H9 (cell line): ENCODE measurements around the gene TPRX1. TPM values are rescaled to one million over a fixed set of nuclear protein-coding genes. Genes with fewer than 3 reads are reported as not detected.
A peak's percentile ranks its signal among the peaks of the same experiment; 100 is the strongest.

Experiments used
- DNase-seq: peaks from one replicate; pipeline ENCODE4 v3.0.0-alpha.2; 2017
- H2AFZ ChIP-seq: one replicate; pipeline ENCODE4 v1.6.1; 2013; ENCODE audit warnings: mild to moderate bottlenecking, low read length, control low read depth, moderate library complexity
- H2AK5ac ChIP-seq: 2 replicates; pipeline ENCODE4 v1.6.1; 2013; ENCODE audit warnings: low read length, control low read depth, mixed read lengths; ENCODE audit not compliant: insufficient read length
- H2BK120ac ChIP-seq: one replicate; pipeline ENCODE4 v1.6.1; 2013; ENCODE audit warnings: low read depth, mild to moderate bottlenecking, low read length, control low read depth, inconsistent platforms; ENCODE audit not compliant: poor library complexity, severe bottlenecking
- H2BK12ac ChIP-seq: 2 replicates; pipeline ENCODE4 v1.6.1; 2013; ENCODE audit warnings: low read length, control low read depth, mixed read lengths, low read depth; ENCODE audit not compliant: insufficient read length
- H2BK15ac ChIP-seq: 2 replicates; pipeline ENCODE4 v1.6.1; 2013; ENCODE audit warnings: low read depth, low read length, control low read depth
- H2BK20ac ChIP-seq: one replicate; pipeline ENCODE4 v1.6.1; 2013; ENCODE audit warnings: low read depth, mild to moderate bottlenecking, low read length, control low read depth, inconsistent platforms; ENCODE audit not compliant: poor library complexity, severe bottlenecking
- H2BK5ac ChIP-seq: 2 replicates; pipeline ENCODE4 v1.6.1; 2013; ENCODE audit warnings: low read length, control low read depth, mixed read lengths; ENCODE audit not compliant: insufficient read length
- H3K14ac ChIP-seq: 2 replicates; pipeline ENCODE4 v1.6.1; 2013; ENCODE audit warnings: low read length, control low read depth; ENCODE audit not compliant: insufficient read depth
- H3K18ac ChIP-seq: 2 replicates; pipeline ENCODE4 v1.6.1; 2013; ENCODE audit warnings: low read depth, mild to moderate bottlenecking, mixed read lengths, low read length, control low read depth; ENCODE audit not compliant: insufficient read length
- H3K23ac ChIP-seq: 2 replicates; pipeline ENCODE4 v1.6.1; 2013; ENCODE audit warnings: low read length, control low read depth, mixed read lengths, low read depth; ENCODE audit not compliant: insufficient read length
- H3K23me2 ChIP-seq: 2 replicates; pipeline ENCODE4 v1.6.1; 2013; ENCODE audit warnings: low read depth, mild to moderate bottlenecking, mixed read lengths, low read length, control low read depth; ENCODE audit not compliant: insufficient read length, poor library complexity, severe bottlenecking
- H3K27ac ChIP-seq: 2 replicates; pipeline ENCODE4 v1.5.1; 2013; ENCODE audit warnings: low read length, control low read depth, mixed read lengths, low read depth; ENCODE audit not compliant: insufficient read length
- H3K27me3 ChIP-seq: 2 replicates; pipeline ENCODE4 v1.6.1; 2013; ENCODE audit warnings: low read length, control low read depth, inconsistent platforms; ENCODE audit not compliant: insufficient read depth
- H3K4ac ChIP-seq: 2 replicates; pipeline ENCODE4 v1.6.1; 2013; ENCODE audit warnings: low read depth, mild to moderate bottlenecking, control low read depth, inconsistent platforms, low read length, moderate library complexity
- H3K4me1 ChIP-seq: 2 replicates; pipeline ENCODE4 v1.6.1; 2013; ENCODE audit warnings: low read length, control low read depth, inconsistent platforms; ENCODE audit not compliant: insufficient read depth
- H3K4me2 ChIP-seq: 2 replicates; pipeline ENCODE4 v1.6.1; 2013; ENCODE audit warnings: low read length, control low read depth, mixed read lengths; ENCODE audit not compliant: insufficient read length, insufficient read depth
- H3K56ac ChIP-seq: 2 replicates; pipeline ENCODE4 v1.6.1; 2013; ENCODE audit warnings: low read depth, mild to moderate bottlenecking, mixed read lengths, low read length, control low read depth; ENCODE audit not compliant: insufficient read length
- H3K79me1 ChIP-seq: 2 replicates; pipeline ENCODE4 v1.6.1; 2013; ENCODE audit warnings: low read depth, mild to moderate bottlenecking, moderate library complexity, low read length, control low read depth, inconsistent platforms; ENCODE audit not compliant: insufficient read depth, poor library complexity, severe bottlenecking
- H3K79me2 ChIP-seq: 2 replicates; pipeline ENCODE4 v1.6.1; 2013; ENCODE audit warnings: low read length, control low read depth, inconsistent platforms; ENCODE audit not compliant: insufficient read depth
- H3K9ac ChIP-seq: 2 replicates; pipeline ENCODE4 v1.6.1; 2013; ENCODE audit warnings: low read length, control low read depth, mixed read lengths; ENCODE audit not compliant: insufficient read length; ENCODE audit errors: extremely low read depth
- H3K9me3 ChIP-seq: one replicate; pipeline ENCODE4 v1.6.1; 2013; ENCODE audit warnings: low read depth, low read length, inconsistent platforms; ENCODE audit not compliant: control insufficient read depth
- H3T11ph ChIP-seq: one replicate; pipeline ENCODE4 v1.6.1; 2013; ENCODE audit warnings: mild to moderate bottlenecking, low read length, control low read depth, inconsistent platforms
- H4K20me1 ChIP-seq: one replicate; pipeline ENCODE4 v1.6.1; 2013; ENCODE audit not compliant: control insufficient read depth, insufficient read length, insufficient read depth
- H4K5ac ChIP-seq: 2 replicates; pipeline ENCODE4 v1.6.1; 2013; ENCODE audit warnings: low read depth, mild to moderate bottlenecking, mixed read lengths, low read length, control low read depth; ENCODE audit not compliant: insufficient read length
- H4K8ac ChIP-seq: replicated peaks from 2 replicates; pipeline ENCODE4 v1.6.1; 2013; ENCODE audit warnings: low read length, control low read depth, mixed read lengths, low read depth; ENCODE audit not compliant: insufficient read length
- H4K91ac ChIP-seq: 2 replicates; pipeline ENCODE4 v1.6.1; 2013; ENCODE audit warnings: low read depth, mild to moderate bottlenecking, moderate library complexity, mixed read lengths, low read length, control low read depth; ENCODE audit not compliant: insufficient read length
- H3K27ac Mint-ChIP-seq, 3 experiments: 2 replicates in 2 of 3; 3 replicates in 1 of 3; pipeline ENCODE4 v1.8.0; 2020 to 2021; ENCODE audit warnings: mixed read lengths in 3 of 3, mild to moderate bottlenecking in 1 of 3, moderate library complexity in 1 of 3
- H3K27me3 Mint-ChIP-seq: 2 replicates; pipeline ENCODE4 v1.8.0; 2021; ENCODE audit warnings: low read depth, mild to moderate bottlenecking, moderate library complexity, mixed read lengths
- H3K36me3 Mint-ChIP-seq, 3 experiments: 2 replicates in 2 of 3; 3 replicates in 1 of 3; pipeline ENCODE4 v1.8.0; 2020 to 2021; ENCODE audit warnings: low read depth in 3 of 3, mixed read lengths in 3 of 3; ENCODE audit not compliant: insufficient read depth in 1 of 3
- H3K4me1 Mint-ChIP-seq, 2 experiments: 2 replicates each; pipeline ENCODE4 v1.8.0; 2020; ENCODE audit warnings: mixed read lengths in 2 of 2
- H3K4me3 Mint-ChIP-seq, 2 experiments: 2 replicates in 1 of 2; 3 replicates in 1 of 2; pipeline ENCODE4 v1.8.0; 2020 to 2021; ENCODE audit warnings: mild to moderate bottlenecking in 2 of 2, mixed read lengths in 2 of 2, moderate library complexity in 1 of 2
- H3K9me3 Mint-ChIP-seq, 2 experiments: 2 replicates in 1 of 2; 3 replicates in 1 of 2; pipeline ENCODE4 v1.8.0; 2020; ENCODE audit warnings: mild to moderate bottlenecking in 2 of 2, mixed read lengths in 2 of 2, moderate library complexity in 1 of 2
- CTCF ChIP-seq: fragments of 200-600 bp; sonication (generic); conservative IDR thresholded peaks from 3 replicates; pipeline ENCODE4 v1.8.0; 2021; ENCODE audit warnings: antibody characterized with exemption, mild to moderate bottlenecking
- WGBS: extraction: QIAGEN DNeasy Blood & Tissue Kit; methylation state at CpG from one replicate; pipeline ENCODE4 v1.1.7; 2013; ENCODE audit warnings: missing lambda C conversion rate, low lambda C conversion rate, mixed read lengths; ENCODE audit not compliant: insufficient read length; ENCODE audit errors: extremely low coverage; 5-methylcytosine and 5-hydroxymethylcytosine counted together
- total RNA-seq: library from RNA; stranded (reverse); gene quantifications from 2 replicates; pipeline ENCODE4 v1.2.1, GENCODE V29; 2021

Gene TPRX1
- total RNA-seq, 1 experiment from 2014 or later: not detected

- Histone ChIP-seq H2BK5ac (no peak overlapping the region), H4K8ac (no peak overlapping the region), H3K9me3 (no peaks in the 10 kb centered on the region), H3K23me2 (peaks cover 8% of the 10 kb centered on the region), H3K23ac (no peak overlapping the region), H3K79me1 (peaks cover 8% of the 10 kb centered on the region), H2BK15ac (no peak overlapping the region), H3K18ac (no peak overlapping the region), H3K9ac (no peak overlapping the region), H3K4ac (no peak overlapping the region), H2AFZ (no peak overlapping the region), H4K5ac (no peak overlapping the region), H3K4me2 (no peak overlapping the region), H2BK12ac (no peak overlapping the region), H3K14ac (no peak overlapping the region), H3K27me3 (no peaks in the 10 kb centered on the region), H3K56ac (no peak overlapping the region), H3K27ac (no peak overlapping the region), H2BK120ac (no peak overlapping the region), H3K4me1 (peaks cover 1% of the 10 kb centered on the region; the same call in 1 of the 2 replicates), H2AK5ac (no peak overlapping the region), H3T11ph (no peak overlapping the region), H4K91ac (no peak overlapping the region), H2BK20ac (no peak overlapping the region), H3K79me2 (peaks cover 8% of the 10 kb centered on the region; the same call in 1 of the 2 replicates), H4K20me1 (peaks cover 5% of the 10 kb centered on the region)
- H3K27ac Mint-ChIP-seq: no peak overlapping the region
- peaks cover 41 to 65% (median 63%) of the 10 kb centered on the region in 3 experiments for H3K36me3 Mint-ChIP-seq
- WGBS: no CpG with 5 or more reads among the region's 9 CpGs
- H3K4me1 Mint-ChIP-seq: peaks cover 8 to 21% of the 10 kb centered on the region in 2 experiments
- no peaks in the 10 kb centered on the region for H3K27me3 Mint-ChIP-seq
- H3K9me3 Mint-ChIP-seq: no peaks in the 10 kb centered on the region
- DNase-seq: no peak
- no peak for TF ChIP-seq CTCF
- 0 out of 5 replicates have a peak overlapping the region, but pooled peaks have one; percentile 8 to 10 for H3K4me3 Mint-ChIP-seq
Measured at GRCh38 chr19:47781590-47782262, 22.6 kb downstream of the TPRX1 start.
